NCI-H2029 (cell line): Measurements from ENCODE around the gene BRPF3.

Experiments used
- DNase-seq: peaks from one replicate; lab custom pipeline; 2025; lab: John Stamatoyannopoulos, UW

Gene BRPF3

DNA sequence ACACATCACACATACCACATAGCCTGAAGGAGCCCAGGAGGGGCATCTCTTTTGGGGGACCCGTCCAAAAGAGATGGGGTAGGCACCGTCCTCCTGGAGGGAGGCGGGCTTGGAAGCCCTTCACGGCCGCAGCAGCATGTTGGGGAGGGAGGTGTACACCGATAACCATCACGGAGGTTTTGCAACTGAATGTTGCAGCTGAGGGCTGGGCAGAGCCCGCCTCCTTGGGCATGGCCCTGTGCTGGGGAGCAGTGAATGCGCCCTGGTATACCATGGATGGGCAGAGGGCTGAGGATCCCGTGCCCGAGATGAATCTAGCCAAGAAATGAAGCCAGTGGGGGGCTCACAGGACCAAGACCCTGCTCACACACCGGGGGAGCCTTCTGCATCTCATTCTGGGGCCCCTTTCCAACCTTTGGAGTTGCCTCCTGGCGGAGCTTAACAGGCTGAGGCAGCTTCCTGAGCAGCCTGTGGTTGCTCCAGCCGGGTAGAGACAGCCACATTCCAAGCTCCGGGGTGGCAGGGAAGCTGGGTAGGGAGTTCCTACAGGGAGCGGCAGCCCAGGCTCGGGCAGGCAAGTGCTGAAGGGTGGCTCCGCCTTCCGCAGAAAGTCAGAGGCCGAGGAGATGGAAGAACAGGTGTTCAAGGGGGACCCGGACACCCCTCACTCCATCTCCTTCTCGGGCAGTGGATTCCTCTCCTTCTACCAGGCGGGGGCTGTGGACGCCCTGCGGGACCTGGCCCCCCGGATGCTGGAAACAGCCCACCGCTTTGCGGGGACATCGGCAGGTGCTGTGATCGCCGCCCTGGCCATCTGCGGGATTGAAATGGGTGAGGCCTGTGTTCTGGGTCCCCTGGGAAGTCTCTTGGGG lies 73.5 kb downstream of the BRPF3 start, which contains the start of gene PNPLA1:
Gene PNPLA1 (plus strand): TSS at position 227 of the 872 bp plus-strand sequence. CDS start 400 bp downstream, at position 627.
- no peak for DNase-seq

- DNase-seq, result no peak
Measured at GRCh38 chr6:36272234-36272633, 75.7 kb downstream of the BRPF3 start.

DNA sequence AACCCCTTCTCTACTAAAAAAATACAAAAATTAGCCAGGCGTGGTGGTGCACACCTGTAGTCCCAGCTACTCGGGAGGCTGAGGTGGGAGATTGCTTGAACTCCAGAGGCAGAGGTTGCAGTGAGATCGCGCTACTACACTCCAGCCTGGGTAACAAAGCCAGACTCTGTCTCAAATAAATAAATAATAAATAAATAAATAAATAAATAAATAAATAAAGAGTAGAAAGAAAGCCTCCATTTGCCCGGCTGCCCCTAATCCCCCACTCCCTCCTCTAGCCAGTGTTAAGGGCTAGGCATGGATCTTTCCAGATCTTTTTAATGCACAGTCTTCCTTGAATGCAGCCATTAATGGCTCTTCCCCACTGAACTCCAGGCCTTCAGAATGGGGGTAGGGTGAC lies 76.5 kb downstream of the BRPF3 start:
- no peak for DNase-seq

GRCh38 chr6:36273802-36274514 lies 77.4 kb downstream of the BRPF3 start:
- DNase-seq, result no peak

DNA sequence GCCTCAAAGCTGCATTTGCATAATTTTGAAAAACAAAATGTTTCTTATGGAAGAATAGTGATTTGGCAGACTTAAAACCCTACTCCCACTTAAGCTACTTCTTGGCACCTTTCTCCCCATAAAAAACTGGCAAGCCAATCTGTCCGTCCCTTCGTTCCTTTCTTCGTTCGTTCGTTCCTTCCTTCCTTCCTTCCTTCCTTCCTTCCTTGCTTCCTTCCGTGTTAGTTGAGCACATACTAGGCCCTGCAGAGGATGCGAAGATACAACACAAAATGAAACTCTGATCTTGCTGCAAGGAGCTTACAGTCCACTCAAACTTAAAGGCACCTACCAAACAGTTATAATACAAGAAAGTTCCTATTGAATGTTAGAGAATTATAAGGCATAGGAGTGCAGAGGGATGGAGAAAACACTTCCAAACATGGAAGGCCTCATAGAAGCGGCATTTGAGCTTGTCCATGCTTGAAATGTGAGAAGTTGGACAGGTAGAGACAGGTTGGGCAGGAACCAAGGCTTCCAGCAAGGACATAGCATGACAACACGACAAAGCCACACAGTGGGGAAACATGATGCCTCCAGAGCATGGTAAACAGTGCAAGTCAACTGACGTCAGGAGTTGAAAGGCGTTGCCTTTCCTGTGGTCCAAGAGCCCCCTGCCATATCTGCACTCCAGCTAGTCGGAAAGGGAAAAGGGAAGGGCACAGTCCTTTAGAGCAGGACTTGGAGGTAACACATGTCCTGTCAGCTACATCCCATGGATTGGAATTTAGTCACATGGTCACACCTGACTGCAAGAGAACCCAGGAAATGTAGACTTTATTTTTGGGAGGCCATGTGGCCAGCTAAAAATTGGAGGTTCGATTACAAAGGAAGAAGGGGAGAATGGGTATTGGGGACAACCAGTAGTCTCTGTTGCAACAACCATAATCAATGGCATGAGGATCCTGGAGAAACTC lies 80.3 kb downstream of the BRPF3 start:
- peak; percentile 68 for DNase-seq

GRCh38 chr6:36277946-36278470 lies 81.5 kb downstream of the BRPF3 start:
- no peak for DNase-seq

DNA sequence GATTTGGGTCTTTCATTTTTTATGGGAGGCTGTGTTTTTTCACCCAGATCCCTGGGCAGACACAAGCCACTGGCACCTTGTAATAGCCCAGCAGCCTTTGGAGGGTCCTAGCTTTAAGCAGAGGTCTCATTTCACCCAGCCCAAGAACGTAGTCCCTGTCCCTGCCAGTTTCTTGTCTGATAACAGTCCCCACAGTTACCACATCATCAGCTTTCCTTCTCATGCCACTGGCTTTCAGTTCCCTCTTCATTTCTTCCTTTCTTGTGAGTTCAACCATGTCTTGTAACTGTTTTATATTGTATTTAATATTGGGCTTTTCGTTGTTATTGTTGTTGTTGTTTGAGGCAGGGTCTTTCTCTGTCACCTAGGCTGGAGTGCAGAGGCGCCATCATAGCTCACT lies 83.9 kb downstream of the BRPF3 start:
- DNase-seq, result no peak

DNA sequence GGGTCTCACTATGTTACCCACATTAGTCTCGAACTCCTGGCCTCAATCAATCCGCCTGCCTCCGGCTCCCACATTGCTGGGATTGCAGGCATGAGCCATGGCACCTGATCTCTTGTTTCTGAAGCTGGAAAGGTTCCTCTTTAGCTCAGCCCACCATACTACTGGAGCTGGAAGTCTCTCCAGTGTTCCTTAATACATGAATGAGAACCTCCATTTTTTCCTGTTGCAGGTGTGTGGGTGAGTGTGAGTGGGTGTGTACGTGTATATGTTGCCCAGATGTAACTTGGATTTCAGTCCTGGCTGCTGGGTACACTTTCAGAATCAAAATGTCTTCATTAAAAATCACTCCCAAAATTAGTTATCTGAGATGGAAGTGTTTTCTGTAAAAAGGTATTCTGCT lies 84.4 kb downstream of the BRPF3 start:
- DNase-seq, result no peak
